Thyroid gland (tissue), 4 donors: ENCODE measurements around the gene PDE11A.

Experiments
- POLR2A ChIP-seq, 2 donors: fragments of 450-650 bp; IDR thresholded peaks; one replicate each; pipeline ENCODE4 v1.6.1; 2017; ENCODE audit warnings: antibody characterized with exemption in 2 of 2, mild to moderate bottlenecking in 2 of 2, moderate library complexity in 1 of 2
- TF ChIP-seq, protein P1 (sequence below), 6 experiments: fragments of 200-600 bp in 3 of 6; fragments of 450-650 bp in 3 of 6; sonication (generic) in 3 of 6; IDR thresholded peaks; one replicate each; pipeline ENCODE4 v1.5.1; 2016 to 2019; ENCODE audit warnings: antibody characterized with exemption in 6 of 6, mild to moderate bottlenecking in 2 of 6, inconsistent platforms in 1 of 6, moderate library complexity in 1 of 6

DNA sequence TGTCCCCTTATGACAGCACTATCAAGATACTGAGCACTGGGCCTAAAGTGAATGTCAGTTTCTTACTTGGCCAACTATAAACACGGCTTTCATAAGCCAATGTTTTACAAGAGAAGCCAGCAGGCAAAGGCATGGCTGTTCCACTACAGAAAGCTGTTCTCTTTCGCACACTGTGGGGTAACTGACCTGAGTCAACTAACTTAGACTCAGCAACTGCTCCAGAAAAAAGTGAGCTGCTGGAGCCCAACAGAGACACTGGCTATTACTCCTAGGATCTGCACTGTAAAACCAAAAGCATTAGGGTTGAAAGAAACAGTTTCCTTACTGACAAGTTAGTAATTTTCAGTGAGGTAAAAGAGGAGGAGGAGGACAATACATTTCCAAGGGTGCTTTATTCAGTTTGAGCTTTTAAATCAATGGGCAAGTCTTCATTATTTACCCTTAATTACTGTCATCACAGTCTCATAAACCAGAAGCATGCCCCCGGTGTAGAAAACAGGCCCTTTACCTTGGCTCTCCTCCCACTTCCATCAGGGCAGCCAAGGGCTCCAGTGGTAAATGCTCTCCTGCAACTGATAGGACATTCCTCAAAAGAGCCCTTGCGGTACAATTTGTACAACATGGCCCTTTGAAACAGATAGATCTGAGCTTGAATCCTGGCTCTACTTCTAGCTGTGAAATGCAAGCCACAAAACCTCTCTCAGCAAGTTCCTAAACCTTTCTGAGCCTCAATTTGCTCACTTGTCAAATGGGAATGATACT lies 275.7 kb downstream of the PDE11A start:
- TF ChIP-seq, protein P1, sequence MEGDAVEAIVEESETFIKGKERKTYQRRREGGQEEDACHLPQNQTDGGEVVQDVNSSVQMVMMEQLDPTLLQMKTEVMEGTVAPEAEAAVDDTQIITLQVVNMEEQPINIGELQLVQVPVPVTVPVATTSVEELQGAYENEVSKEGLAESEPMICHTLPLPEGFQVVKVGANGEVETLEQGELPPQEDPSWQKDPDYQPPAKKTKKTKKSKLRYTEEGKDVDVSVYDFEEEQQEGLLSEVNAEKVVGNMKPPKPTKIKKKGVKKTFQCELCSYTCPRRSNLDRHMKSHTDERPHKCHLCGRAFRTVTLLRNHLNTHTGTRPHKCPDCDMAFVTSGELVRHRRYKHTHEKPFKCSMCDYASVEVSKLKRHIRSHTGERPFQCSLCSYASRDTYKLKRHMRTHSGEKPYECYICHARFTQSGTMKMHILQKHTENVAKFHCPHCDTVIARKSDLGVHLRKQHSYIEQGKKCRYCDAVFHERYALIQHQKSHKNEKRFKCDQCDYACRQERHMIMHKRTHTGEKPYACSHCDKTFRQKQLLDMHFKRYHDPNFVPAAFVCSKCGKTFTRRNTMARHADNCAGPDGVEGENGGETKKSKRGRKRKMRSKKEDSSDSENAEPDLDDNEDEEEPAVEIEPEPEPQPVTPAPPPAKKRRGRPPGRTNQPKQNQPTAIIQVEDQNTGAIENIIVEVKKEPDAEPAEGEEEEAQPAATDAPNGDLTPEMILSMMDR (IDR thresholded peaks at IDR 0.05), result no peak
- TF ChIP-seq POLR2A (IDR thresholded peaks at IDR 0.05), result no peak
